ENCODE results near the gene ZKSCAN8.

The ZKSCAN8 gene

GRCh38 chr6:28206527-28206926 is 64.8 kb downstream of the ZKSCAN8 start:
- DNase-seq: no peak

DNA sequence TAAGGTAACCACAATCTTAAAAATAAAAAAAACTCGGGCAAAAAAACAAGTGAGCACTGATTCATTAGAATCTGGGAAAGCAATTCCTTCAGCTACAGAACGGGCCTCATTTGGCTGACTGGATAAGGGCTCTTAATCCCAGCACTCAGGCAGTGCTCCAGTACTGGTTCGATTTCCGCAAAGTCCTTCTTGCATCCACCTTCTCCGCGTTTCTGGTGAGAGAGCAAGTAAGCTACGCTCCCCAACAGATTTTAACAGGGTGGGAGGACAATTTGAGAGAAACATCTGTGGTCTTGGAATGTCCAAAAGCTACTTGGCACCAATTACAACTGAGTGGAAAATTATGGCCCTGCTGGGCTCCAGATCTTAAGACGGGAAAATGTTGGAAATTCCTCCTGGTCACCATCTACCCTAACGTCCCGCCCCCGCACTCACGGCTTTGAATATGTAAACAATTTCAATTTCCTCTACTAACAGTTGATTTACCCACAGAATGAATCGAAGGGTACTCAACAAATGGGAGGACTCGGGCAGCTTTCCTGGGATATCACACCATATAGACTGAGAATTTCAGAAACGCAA is 65.3 kb downstream of the ZKSCAN8 start:
- no peak for DNase-seq

DNA sequence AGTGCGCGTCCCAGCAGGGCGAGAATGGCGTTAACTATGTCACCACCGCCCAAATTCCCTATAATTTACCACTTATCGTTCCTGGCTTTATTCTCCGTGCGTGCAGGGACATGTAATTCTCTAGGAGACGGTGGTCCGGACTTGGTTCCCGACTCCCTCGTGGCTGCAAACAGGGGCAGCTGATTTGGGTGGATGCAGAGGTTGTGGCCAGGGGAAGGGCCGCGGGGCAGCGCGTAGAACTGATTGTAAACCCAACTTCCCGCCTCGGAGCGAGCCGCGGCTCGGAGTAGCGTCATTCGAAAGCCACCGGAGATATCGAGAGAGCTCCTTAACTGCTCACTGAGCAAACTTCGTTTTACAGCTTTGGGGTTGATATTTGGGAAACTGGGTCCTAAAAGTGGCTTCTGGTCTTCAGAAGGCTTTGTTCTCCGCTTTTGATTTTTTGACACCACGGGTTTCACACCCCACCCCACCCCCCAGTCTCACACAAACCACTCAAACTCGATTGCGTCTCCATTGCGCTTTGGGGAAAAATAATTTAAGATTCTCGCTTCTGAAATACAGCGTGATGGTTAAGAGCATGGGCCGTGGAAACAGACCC is 65.9 kb downstream of the ZKSCAN8 start:
- DNase-seq: no peak

DNA sequence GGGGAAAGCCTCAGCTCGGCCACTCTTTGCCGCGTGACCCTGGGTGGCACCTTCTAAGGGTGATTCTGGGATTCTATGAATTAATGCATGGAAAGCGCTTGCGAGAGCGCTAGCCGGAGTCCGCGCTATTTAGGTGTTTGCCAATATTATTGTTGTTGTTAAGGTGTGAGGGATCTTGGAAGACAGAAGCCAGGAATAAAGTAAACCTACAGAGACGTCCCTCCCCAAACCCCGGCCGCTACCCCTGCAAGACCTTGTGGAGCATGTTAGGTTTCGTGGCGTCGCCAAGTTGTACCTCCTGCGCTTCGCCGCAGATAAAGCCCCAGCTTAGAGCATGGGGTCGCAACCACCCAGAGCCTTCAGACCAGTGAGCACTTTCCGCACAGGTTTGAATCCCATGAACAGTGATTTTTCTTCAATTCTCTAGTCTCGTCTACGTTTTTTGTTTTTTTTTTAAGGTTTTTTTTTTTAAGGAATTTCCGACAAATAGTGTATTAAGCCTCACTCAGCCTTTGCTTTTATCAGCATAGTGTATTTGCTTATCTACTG is 66.5 kb downstream of the ZKSCAN8 start:
- no peak for DNase-seq

Data from nucleus accumbens (tissue), 56 donors.